Measurements from ENCODE around the gene UNC119B. TPM values are rescaled to one million over a fixed set of nuclear protein-coding genes. Genes with fewer than 3 reads are reported as not detected.

UNC119B gene
- polyA plus RNA-seq, 1 of the 3 experiments (the other 2 are of a cell fraction) = 23.6 TPM

- TF ChIP-seq TCF12 (IDR thresholded peaks at IDR 0.05) (no peak), RFX5 (IDR thresholded peaks at IDR 0.05; ENCODE audit: low read length) (no peak), NRF1 (IDR thresholded peaks at IDR 0.05; ENCODE audit: low read depth, low read length) (no peak), FOXJ3 (CRISPR knock-in tag; IDR thresholded peaks at IDR 0.05) (no peak), REST (IDR thresholded peaks at IDR 0.05; ENCODE audit: low read depth, low read length) (no peak), SIN3A (IDR thresholded peaks at IDR 0.05; ENCODE audit: borderline replicate concordance, low read depth, low read length) (no peak), ZBTB33 (IDR thresholded peaks at IDR 0.05; ENCODE audit: borderline replicate concordance, low read depth) (no peak), EP300 (IDR thresholded peaks at IDR 0.05; ENCODE audit: borderline replicate concordance in 1 of 2, low read depth in 1 of 2, low read length in 1 of 2) (no peak), GABPA (IDR thresholded peaks at IDR 0.05; ENCODE audit: low read depth) (no peak), IRF3 (IDR thresholded peaks at IDR 0.05; ENCODE audit: low read depth, low read length) (no peak), ELF1 (IDR thresholded peaks at IDR 0.05) (no peak), NFIC (IDR thresholded peaks at IDR 0.05; ENCODE audit: borderline replicate concordance) (no peak)
- no peak overlapping the region for H3K27ac ChIP-seq (ENCODE audit: low read depth in 2 of 2, low read length in 1 of 2)
- no peak for DNase-seq
- POLR2A ChIA-PET = interaction anchor here (1.0 kb wide), 1 partner anchor 11 kb away, joined by 3 read pairs; no protein-coding TSS in a partner anchor
- no peak overlapping the region for H3K4me3 ChIP-seq (ENCODE audit: low read depth in 2 of 2, low read length in 1 of 2)
- H3K9me2 ChIP-seq = no peaks in the 10 kb centered on the region
- no peak overlapping the region for H2AFZ ChIP-seq (ENCODE audit: low read depth)
- peaks cover 17 to 23% of the 10 kb centered on the region in 2 experiments for H3K36me3 ChIP-seq (replicated peaks in 1 of 2; ENCODE audit: control insufficient read depth in 1 of 2, insufficient read depth in 2 of 2, low read length in 1 of 2)
- CTCF ChIA-PET = interaction anchor here (1.0 to 5.6 kb wide), 3 partner anchors 42 to 108 kb away, joined by 4 to 34 read pairs (median 8); no protein-coding TSS in a partner anchor
- H3K27me3 ChIP-seq (ENCODE audit: insufficient read depth) = no peaks in the 10 kb centered on the region
- peaks cover 4 to 21% of the 10 kb centered on the region in 2 experiments; a peak in 3 of 4 replicates for H3K4me1 ChIP-seq (ENCODE audit: control insufficient read depth in 1 of 2, insufficient read depth in 2 of 2, low read depth in 1 of 2, low read length in 1 of 2)
- H3K4me2 ChIP-seq = no peak overlapping the region
- peaks cover 4% of the 10 kb centered on the region for H3F3A ChIP-seq (replicated peaks; ENCODE audit: insufficient read depth)
- no peaks in the 10 kb centered on the region for H3K9me3 ChIP-seq
- H3K79me2 ChIP-seq (ENCODE audit: insufficient read depth) = peaks cover 70% of the 10 kb centered on the region
- WGBS (ENCODE audit: low lambda C conversion rate) = 94% methylated on average over 3 of the region's 3 CpGs
- peaks cover 58% of the 10 kb centered on the region for H4K20me1 ChIP-seq (ENCODE audit: insufficient read depth)
- H3K9ac ChIP-seq = no peak overlapping the region
Observed at GRCh38 chr12:120690978-120691377, 19.3 kb upstream of the UNC119B start.
